Smooth muscle cell (in vitro differentiated cells): ENCODE results near the gene GPR160. TPM values are rescaled to one million over a fixed set of nuclear protein-coding genes. Genes with fewer than 3 reads are reported as not detected.

Experiments
- DNase-seq: peaks from one replicate; lab custom pipeline; 2025; ENCODE audit not compliant: unreplicated experiment; lab: John Stamatoyannopoulos, UW
- H2AFZ ChIP-seq: fragments of 200-600 bp; sonication (generic); 2 replicates; pipeline ENCODE4 v1.6.0; 2016; ENCODE audit warnings: antibody characterized with exemption, low read depth, mild to moderate bottlenecking
- H3F3A ChIP-seq: fragments of 200-600 bp; sonication (generic); 2 replicates; pipeline ENCODE4 v1.6.0; 2017; ENCODE audit warnings: antibody characterized with exemption, low read depth
- H3K27ac ChIP-seq: fragments of 200-600 bp; sonication (generic); 2 replicates; pipeline ENCODE4 v1.5.1; 2016; ENCODE audit warnings: low read depth, mild to moderate bottlenecking
- H3K27me3 ChIP-seq: fragments of 200-600 bp; sonication (generic); 2 replicates; pipeline ENCODE4 v1.6.1; 2016; ENCODE audit warnings: low read depth, mild to moderate bottlenecking
- H3K36me3 ChIP-seq: fragments of 200-600 bp; sonication (generic); 2 replicates; pipeline ENCODE4 v1.5.1; 2016; ENCODE audit warnings: low read depth
- H3K4me1 ChIP-seq: fragments of 200-600 bp; sonication (generic); 2 replicates; pipeline ENCODE4 v1.5.1; 2016; ENCODE audit warnings: low read depth
- H3K4me2 ChIP-seq: fragments of 200-600 bp; sonication (generic); 2 replicates; pipeline ENCODE4 v1.6.0; 2016; ENCODE audit warnings: mild to moderate bottlenecking
- H3K4me3 ChIP-seq: fragments of 200-600 bp; sonication (generic); 2 replicates; pipeline ENCODE4 v1.5.1; 2016; ENCODE audit warnings: mild to moderate bottlenecking
- H3K79me2 ChIP-seq: fragments of 200-600 bp; sonication (generic); 2 replicates; pipeline ENCODE4 v1.6.0; 2016; ENCODE audit warnings: low read depth, mild to moderate bottlenecking
- H3K9ac ChIP-seq: fragments of 200-600 bp; sonication (generic); 2 replicates; pipeline ENCODE4 v1.6.0; 2016; ENCODE audit warnings: low read depth
- H3K9me3 ChIP-seq: fragments of 200-600 bp; sonication (generic); replicated peaks from 2 replicates; pipeline ENCODE4 v1.5.1; 2016; ENCODE audit warnings: low read depth
- H4K20me1 ChIP-seq: fragments of 200-600 bp; sonication (generic); 2 replicates; pipeline ENCODE4 v1.6.0; 2016; ENCODE audit warnings: low read depth
- whole genome bisulfite sequencing: methylation state at CpG from one replicate; pipeline ENCODE4 v1.1.7; 2016; ENCODE audit warnings: low lambda C conversion rate; 5-methylcytosine and 5-hydroxymethylcytosine counted together
- polyA plus RNA-seq: library from polyadenylated mRNA; unstranded; fragments of >200 nt; fragmentation: Nextera tagmentation; extraction: Ambion mirVana; gene quantifications from 2 replicates; pipeline ENCODE4 v1.2.1, GENCODE V29; 2016
- total RNA-seq: library from RNA; depleted of rRNA; stranded (reverse); fragments of >200 nt; gene quantifications from 2 replicates; pipeline ENCODE4 v1.2.3, GENCODE V29; 2014
- TF ChIP-seq, protein P1 (sequence below): fragments of 200-600 bp; sonication (generic); IDR thresholded peaks from 2 replicates; pipeline ENCODE4 v1.5.1; 2017; ENCODE audit warnings: borderline replicate concordance, mild to moderate bottlenecking, antibody characterized with exemption; ENCODE audit not compliant: insufficient read depth, poor library complexity, severe bottlenecking

Gene GPR160
- total and polyA plus RNA-seq, 2 experiments from 2014 or later = 0.83 to 2.3 TPM

- DNase-seq = no peak
- no peaks in the 10 kb centered on the region for H3K9me3 ChIP-seq
- peaks cover 37% of the 10 kb centered on the region for H3K36me3 ChIP-seq
- H3F3A ChIP-seq = no peaks in the 10 kb centered on the region
- no peak overlapping the region for H3K4me2 ChIP-seq
- no peak overlapping the region for H3K9ac ChIP-seq
- no peak overlapping the region for H3K4me3 ChIP-seq
- TF ChIP-seq, protein P1, sequence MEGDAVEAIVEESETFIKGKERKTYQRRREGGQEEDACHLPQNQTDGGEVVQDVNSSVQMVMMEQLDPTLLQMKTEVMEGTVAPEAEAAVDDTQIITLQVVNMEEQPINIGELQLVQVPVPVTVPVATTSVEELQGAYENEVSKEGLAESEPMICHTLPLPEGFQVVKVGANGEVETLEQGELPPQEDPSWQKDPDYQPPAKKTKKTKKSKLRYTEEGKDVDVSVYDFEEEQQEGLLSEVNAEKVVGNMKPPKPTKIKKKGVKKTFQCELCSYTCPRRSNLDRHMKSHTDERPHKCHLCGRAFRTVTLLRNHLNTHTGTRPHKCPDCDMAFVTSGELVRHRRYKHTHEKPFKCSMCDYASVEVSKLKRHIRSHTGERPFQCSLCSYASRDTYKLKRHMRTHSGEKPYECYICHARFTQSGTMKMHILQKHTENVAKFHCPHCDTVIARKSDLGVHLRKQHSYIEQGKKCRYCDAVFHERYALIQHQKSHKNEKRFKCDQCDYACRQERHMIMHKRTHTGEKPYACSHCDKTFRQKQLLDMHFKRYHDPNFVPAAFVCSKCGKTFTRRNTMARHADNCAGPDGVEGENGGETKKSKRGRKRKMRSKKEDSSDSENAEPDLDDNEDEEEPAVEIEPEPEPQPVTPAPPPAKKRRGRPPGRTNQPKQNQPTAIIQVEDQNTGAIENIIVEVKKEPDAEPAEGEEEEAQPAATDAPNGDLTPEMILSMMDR = no peak
- H3K27me3 ChIP-seq = no peaks in the 10 kb centered on the region
- no peak overlapping the region for H3K27ac ChIP-seq
- 96% methylated on average over 8 of the region's 8 CpGs for WGBS
- H4K20me1 ChIP-seq = peaks cover 14% of the 10 kb centered on the region
- H3K4me1 ChIP-seq = no peaks in the 10 kb centered on the region
- H3K79me2 ChIP-seq = no peaks in the 10 kb centered on the region
- no peak overlapping the region for H2AFZ ChIP-seq
Measured at GRCh38 chr3:170102431-170102830, 64.6 kb downstream of the GPR160 start.

- no peak overlapping the region for H3K4me2 ChIP-seq
- peaks cover 28% of the 10 kb centered on the region for H4K20me1 ChIP-seq
- no peaks in the 10 kb centered on the region for H3K79me2 ChIP-seq
- no peaks in the 10 kb centered on the region for H3K9me3 ChIP-seq
- no peaks in the 10 kb centered on the region for H3F3A ChIP-seq
- H3K4me1 ChIP-seq = no peaks in the 10 kb centered on the region
- no peak overlapping the region for H2AFZ ChIP-seq
- peaks cover 20% of the 10 kb centered on the region for H3K36me3 ChIP-seq
- no peak overlapping the region for H3K4me3 ChIP-seq
- 95% methylated on average over 1 of the region's 1 CpG for WGBS
- no peak for DNase-seq
- H3K27ac ChIP-seq = no peak overlapping the region
- no peak overlapping the region for H3K9ac ChIP-seq
- TF ChIP-seq, protein P1 = no peak
- H3K27me3 ChIP-seq = no peaks in the 10 kb centered on the region
Measured at GRCh38 chr3:170107941-170108340, 70.1 kb downstream of the GPR160 start.

DNA sequence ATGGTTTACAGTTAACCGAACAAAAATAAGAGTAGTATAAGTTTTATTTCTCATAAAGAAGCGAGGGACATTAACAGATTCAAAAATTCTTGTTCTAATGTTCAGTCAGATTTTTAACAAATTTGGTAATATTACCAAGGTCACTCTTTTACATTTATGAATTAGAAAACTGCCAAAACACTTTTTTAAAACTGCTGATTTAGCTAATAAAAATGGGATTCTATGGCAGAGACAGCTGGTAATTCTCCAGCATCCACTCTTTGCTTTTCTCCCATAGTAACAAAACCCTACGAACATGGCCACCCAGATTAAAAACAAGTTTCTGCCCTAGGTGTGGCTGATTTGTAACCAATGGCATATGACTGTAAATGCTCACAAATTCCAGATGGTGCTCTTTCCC, 71.2 kb downstream of the GPR160 start:
- no peak for DNase-seq
- WGBS = 96% methylated on average over 3 of the region's 3 CpGs
- no peak overlapping the region for H3K4me3 ChIP-seq
- H3K27ac ChIP-seq = no peak overlapping the region
- no peaks in the 10 kb centered on the region for H3K79me2 ChIP-seq
- peaks cover 22% of the 10 kb centered on the region for H4K20me1 ChIP-seq
- H3K9ac ChIP-seq = no peak overlapping the region
- peaks cover 28% of the 10 kb centered on the region for H3K36me3 ChIP-seq
- H3K4me1 ChIP-seq = no peaks in the 10 kb centered on the region
- no peaks in the 10 kb centered on the region for H3K9me3 ChIP-seq
- H3K4me2 ChIP-seq = no peak overlapping the region
- TF ChIP-seq, protein P1 = no peak
- no peaks in the 10 kb centered on the region for H3F3A ChIP-seq
- no peak overlapping the region for H2AFZ ChIP-seq
- no peaks in the 10 kb centered on the region for H3K27me3 ChIP-seq

GRCh38 chr3:170109579-170110293, 71.9 kb downstream of the GPR160 start:
- no peak for DNase-seq
- Histone ChIP-seq H3F3A (no peaks in the 10 kb centered on the region), H3K9ac (no peak overlapping the region), H3K36me3 (peaks cover 32% of the 10 kb centered on the region), H2AFZ (no peak overlapping the region), H3K27me3 (no peaks in the 10 kb centered on the region), H3K4me3 (no peak overlapping the region), H3K79me2 (no peaks in the 10 kb centered on the region), H3K4me2 (no peak overlapping the region), H4K20me1 (peaks cover 22% of the 10 kb centered on the region), H3K4me1 (no peaks in the 10 kb centered on the region), H3K9me3 (no peaks in the 10 kb centered on the region), H3K27ac (no peak overlapping the region)
- TF ChIP-seq, protein P1 = no peak
- WGBS = 97% methylated on average over 2 of the region's 2 CpGs
